Suprapubic skin (tissue), 3 donors: Measurements from ENCODE around the gene RRP9.

ENCODE experiments used
- CTCF ChIP-seq, 2 donors: fragments of 200-600 bp in 1 of 2; fragments of 450-650 bp in 1 of 2; sonication (generic) in 1 of 2; IDR thresholded peaks; one replicate each; pipeline ENCODE4 v1.5.1; 2016 to 2019; ENCODE audit warnings: antibody characterized with exemption in 2 of 2, mild to moderate bottlenecking in 1 of 2, moderate library complexity in 1 of 2
- POLR2A ChIP-seq, 2 donors: fragments of 450-650 bp; IDR thresholded peaks; one replicate each; pipeline ENCODE4 v1.6.1; 2017; ENCODE audit warnings: antibody characterized with exemption in 2 of 2, mild to moderate bottlenecking in 2 of 2, moderate library complexity in 2 of 2

- TF ChIP-seq CTCF (IDR thresholded peaks at IDR 0.05) (no peak), POLR2A (IDR thresholded peaks at IDR 0.05) (no peak)
These were observed 14.4 kb downstream of the RRP9 start for GRCh38 chr3:51927061-51927977.
